H9 (cell line): ENCODE results near the gene NPTX1. TPM values are rescaled to one million over a fixed set of nuclear protein-coding genes. Genes with fewer than 3 reads are reported as not detected.

Experiments
- DNase-seq: peaks from one replicate; pipeline ENCODE4 v3.0.0-alpha.2; 2017
- H2AFZ ChIP-seq: one replicate; pipeline ENCODE4 v1.6.1; 2013; ENCODE audit warnings: mild to moderate bottlenecking, low read length, control low read depth, moderate library complexity
- H2AK5ac ChIP-seq: 2 replicates; pipeline ENCODE4 v1.6.1; 2013; ENCODE audit warnings: low read length, control low read depth, mixed read lengths; ENCODE audit not compliant: insufficient read length
- H2BK120ac ChIP-seq: one replicate; pipeline ENCODE4 v1.6.1; 2013; ENCODE audit warnings: low read depth, mild to moderate bottlenecking, low read length, control low read depth, inconsistent platforms; ENCODE audit not compliant: poor library complexity, severe bottlenecking
- H2BK12ac ChIP-seq: 2 replicates; pipeline ENCODE4 v1.6.1; 2013; ENCODE audit warnings: low read length, control low read depth, mixed read lengths, low read depth; ENCODE audit not compliant: insufficient read length
- H2BK15ac ChIP-seq: 2 replicates; pipeline ENCODE4 v1.6.1; 2013; ENCODE audit warnings: low read depth, low read length, control low read depth
- H2BK20ac ChIP-seq: one replicate; pipeline ENCODE4 v1.6.1; 2013; ENCODE audit warnings: low read depth, mild to moderate bottlenecking, low read length, control low read depth, inconsistent platforms; ENCODE audit not compliant: poor library complexity, severe bottlenecking
- H2BK5ac ChIP-seq: 2 replicates; pipeline ENCODE4 v1.6.1; 2013; ENCODE audit warnings: low read length, control low read depth, mixed read lengths; ENCODE audit not compliant: insufficient read length
- H3K14ac ChIP-seq: 2 replicates; pipeline ENCODE4 v1.6.1; 2013; ENCODE audit warnings: low read length, control low read depth; ENCODE audit not compliant: insufficient read depth
- H3K18ac ChIP-seq: 2 replicates; pipeline ENCODE4 v1.6.1; 2013; ENCODE audit warnings: low read depth, mild to moderate bottlenecking, mixed read lengths, low read length, control low read depth; ENCODE audit not compliant: insufficient read length
- H3K23ac ChIP-seq: 2 replicates; pipeline ENCODE4 v1.6.1; 2013; ENCODE audit warnings: low read length, control low read depth, mixed read lengths, low read depth; ENCODE audit not compliant: insufficient read length
- H3K23me2 ChIP-seq: 2 replicates; pipeline ENCODE4 v1.6.1; 2013; ENCODE audit warnings: low read depth, mild to moderate bottlenecking, mixed read lengths, low read length, control low read depth; ENCODE audit not compliant: insufficient read length, poor library complexity, severe bottlenecking
- H3K27ac ChIP-seq: 2 replicates; pipeline ENCODE4 v1.5.1; 2013; ENCODE audit warnings: low read length, control low read depth, mixed read lengths, low read depth; ENCODE audit not compliant: insufficient read length
- H3K27me3 ChIP-seq: 2 replicates; pipeline ENCODE4 v1.6.1; 2013; ENCODE audit warnings: low read length, control low read depth, inconsistent platforms; ENCODE audit not compliant: insufficient read depth
- H3K4ac ChIP-seq: 2 replicates; pipeline ENCODE4 v1.6.1; 2013; ENCODE audit warnings: low read depth, mild to moderate bottlenecking, control low read depth, inconsistent platforms, low read length, moderate library complexity
- H3K4me1 ChIP-seq: 2 replicates; pipeline ENCODE4 v1.6.1; 2013; ENCODE audit warnings: low read length, control low read depth, inconsistent platforms; ENCODE audit not compliant: insufficient read depth
- H3K4me2 ChIP-seq: 2 replicates; pipeline ENCODE4 v1.6.1; 2013; ENCODE audit warnings: low read length, control low read depth, mixed read lengths; ENCODE audit not compliant: insufficient read length, insufficient read depth
- H3K56ac ChIP-seq: 2 replicates; pipeline ENCODE4 v1.6.1; 2013; ENCODE audit warnings: low read depth, mild to moderate bottlenecking, mixed read lengths, low read length, control low read depth; ENCODE audit not compliant: insufficient read length
- H3K79me1 ChIP-seq: 2 replicates; pipeline ENCODE4 v1.6.1; 2013; ENCODE audit warnings: low read depth, mild to moderate bottlenecking, moderate library complexity, low read length, control low read depth, inconsistent platforms; ENCODE audit not compliant: insufficient read depth, poor library complexity, severe bottlenecking
- H3K79me2 ChIP-seq: 2 replicates; pipeline ENCODE4 v1.6.1; 2013; ENCODE audit warnings: low read length, control low read depth, inconsistent platforms; ENCODE audit not compliant: insufficient read depth
- H3K9ac ChIP-seq: 2 replicates; pipeline ENCODE4 v1.6.1; 2013; ENCODE audit warnings: low read length, control low read depth, mixed read lengths; ENCODE audit not compliant: insufficient read length; ENCODE audit errors: extremely low read depth
- H3K9me3 ChIP-seq: one replicate; pipeline ENCODE4 v1.6.1; 2013; ENCODE audit warnings: low read depth, low read length, inconsistent platforms; ENCODE audit not compliant: control insufficient read depth
- H3T11ph ChIP-seq: one replicate; pipeline ENCODE4 v1.6.1; 2013; ENCODE audit warnings: mild to moderate bottlenecking, low read length, control low read depth, inconsistent platforms
- H4K20me1 ChIP-seq: one replicate; pipeline ENCODE4 v1.6.1; 2013; ENCODE audit not compliant: control insufficient read depth, insufficient read length, insufficient read depth
- H4K5ac ChIP-seq: 2 replicates; pipeline ENCODE4 v1.6.1; 2013; ENCODE audit warnings: low read depth, mild to moderate bottlenecking, mixed read lengths, low read length, control low read depth; ENCODE audit not compliant: insufficient read length
- H4K8ac ChIP-seq: replicated peaks from 2 replicates; pipeline ENCODE4 v1.6.1; 2013; ENCODE audit warnings: low read length, control low read depth, mixed read lengths, low read depth; ENCODE audit not compliant: insufficient read length
- H4K91ac ChIP-seq: 2 replicates; pipeline ENCODE4 v1.6.1; 2013; ENCODE audit warnings: low read depth, mild to moderate bottlenecking, moderate library complexity, mixed read lengths, low read length, control low read depth; ENCODE audit not compliant: insufficient read length
- H3K27ac Mint-ChIP-seq, 3 experiments: 2 replicates in 2 of 3; 3 replicates in 1 of 3; pipeline ENCODE4 v1.8.0; 2020 to 2021; ENCODE audit warnings: mixed read lengths in 3 of 3, mild to moderate bottlenecking in 1 of 3, moderate library complexity in 1 of 3
- H3K27me3 Mint-ChIP-seq: 2 replicates; pipeline ENCODE4 v1.8.0; 2021; ENCODE audit warnings: low read depth, mild to moderate bottlenecking, moderate library complexity, mixed read lengths
- H3K36me3 Mint-ChIP-seq, 3 experiments: 2 replicates in 2 of 3; 3 replicates in 1 of 3; pipeline ENCODE4 v1.8.0; 2020 to 2021; ENCODE audit warnings: low read depth in 3 of 3, mixed read lengths in 3 of 3; ENCODE audit not compliant: insufficient read depth in 1 of 3
- H3K4me1 Mint-ChIP-seq, 2 experiments: 2 replicates each; pipeline ENCODE4 v1.8.0; 2020; ENCODE audit warnings: mixed read lengths in 2 of 2
- H3K4me3 Mint-ChIP-seq, 2 experiments: 2 replicates in 1 of 2; 3 replicates in 1 of 2; pipeline ENCODE4 v1.8.0; 2020 to 2021; ENCODE audit warnings: mild to moderate bottlenecking in 2 of 2, mixed read lengths in 2 of 2, moderate library complexity in 1 of 2
- H3K9me3 Mint-ChIP-seq, 2 experiments: 2 replicates in 1 of 2; 3 replicates in 1 of 2; pipeline ENCODE4 v1.8.0; 2020; ENCODE audit warnings: mild to moderate bottlenecking in 2 of 2, mixed read lengths in 2 of 2, moderate library complexity in 1 of 2
- WGBS: extraction: QIAGEN DNeasy Blood & Tissue Kit; methylation state at CpG from one replicate; pipeline ENCODE4 v1.1.7; 2013; ENCODE audit warnings: missing lambda C conversion rate, low lambda C conversion rate, mixed read lengths; ENCODE audit not compliant: insufficient read length; ENCODE audit errors: extremely low coverage; 5-methylcytosine and 5-hydroxymethylcytosine counted together
- total RNA-seq: library from RNA; stranded (reverse); gene quantifications from 2 replicates; pipeline ENCODE4 v1.2.1, GENCODE V29; 2021
- TF ChIP-seq, protein P1 (sequence below): fragments of 200-600 bp; sonication (generic); conservative IDR thresholded peaks from 3 replicates; pipeline ENCODE4 v1.8.0; 2021; ENCODE audit warnings: antibody characterized with exemption, mild to moderate bottlenecking

Gene NPTX1
- total RNA-seq, 1 experiment from 2014 or later = 20.5 TPM

DNA sequence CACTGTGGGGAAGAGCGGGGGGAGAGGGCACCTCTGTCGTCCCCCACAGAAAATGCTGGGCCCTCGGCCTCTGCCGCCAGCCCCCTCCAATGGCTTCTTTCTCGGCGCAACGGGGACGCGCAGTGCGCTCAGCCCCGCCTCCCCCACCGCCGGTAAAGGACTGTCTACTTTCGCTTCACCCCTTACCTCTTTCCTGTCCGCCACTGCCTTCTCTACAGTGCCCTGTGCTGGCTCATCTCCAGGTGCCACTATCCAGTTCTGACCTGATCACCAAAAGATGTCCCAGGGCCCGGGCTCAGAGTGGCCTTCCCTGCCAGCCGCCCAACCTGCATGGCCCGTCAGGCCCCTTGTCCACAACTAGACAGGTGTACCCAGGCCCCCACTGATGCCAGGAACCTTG, 54.1 kb downstream of the NPTX1 start:
- no peak overlapping the region for H2AK5ac ChIP-seq
- no peak overlapping the region for H3K27ac ChIP-seq
- no peak overlapping the region for H3K9ac ChIP-seq
- no peak overlapping the region for H3T11ph ChIP-seq
- no peak overlapping the region for H4K91ac ChIP-seq
- no peak overlapping the region for H2AFZ ChIP-seq
- WGBS = no CpG with 5 or more reads among the region's 18 CpGs
- peaks cover 2% of the 10 kb centered on the region for H3K27me3 Mint-ChIP-seq
- no peak overlapping the region for H4K8ac ChIP-seq
- no peak for DNase-seq
- H3K79me1 ChIP-seq = no peaks in the 10 kb centered on the region
- no peaks in the 10 kb centered on the region for H4K20me1 ChIP-seq
- no peaks in the 10 kb centered on the region for H3K27me3 ChIP-seq
- no peaks in the 10 kb centered on the region for H3K23me2 ChIP-seq
- H3K4me2 ChIP-seq = no peak overlapping the region
- TF ChIP-seq, protein P1, sequence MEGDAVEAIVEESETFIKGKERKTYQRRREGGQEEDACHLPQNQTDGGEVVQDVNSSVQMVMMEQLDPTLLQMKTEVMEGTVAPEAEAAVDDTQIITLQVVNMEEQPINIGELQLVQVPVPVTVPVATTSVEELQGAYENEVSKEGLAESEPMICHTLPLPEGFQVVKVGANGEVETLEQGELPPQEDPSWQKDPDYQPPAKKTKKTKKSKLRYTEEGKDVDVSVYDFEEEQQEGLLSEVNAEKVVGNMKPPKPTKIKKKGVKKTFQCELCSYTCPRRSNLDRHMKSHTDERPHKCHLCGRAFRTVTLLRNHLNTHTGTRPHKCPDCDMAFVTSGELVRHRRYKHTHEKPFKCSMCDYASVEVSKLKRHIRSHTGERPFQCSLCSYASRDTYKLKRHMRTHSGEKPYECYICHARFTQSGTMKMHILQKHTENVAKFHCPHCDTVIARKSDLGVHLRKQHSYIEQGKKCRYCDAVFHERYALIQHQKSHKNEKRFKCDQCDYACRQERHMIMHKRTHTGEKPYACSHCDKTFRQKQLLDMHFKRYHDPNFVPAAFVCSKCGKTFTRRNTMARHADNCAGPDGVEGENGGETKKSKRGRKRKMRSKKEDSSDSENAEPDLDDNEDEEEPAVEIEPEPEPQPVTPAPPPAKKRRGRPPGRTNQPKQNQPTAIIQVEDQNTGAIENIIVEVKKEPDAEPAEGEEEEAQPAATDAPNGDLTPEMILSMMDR = no peak
- H2BK20ac ChIP-seq = no peak overlapping the region
- H3K4ac ChIP-seq = no peak overlapping the region
- H3K4me1 Mint-ChIP-seq = peaks cover 3 to 7% of the 10 kb centered on the region in 2 experiments
- peaks cover 2 to 9% (median 9%) of the 10 kb centered on the region in 3 experiments; a peak in 3 of 7 replicates for H3K36me3 Mint-ChIP-seq
- no peak overlapping the region for H3K14ac ChIP-seq
- no peaks in the 10 kb centered on the region for H3K4me1 ChIP-seq
- H2BK12ac ChIP-seq = no peak overlapping the region
- H3K9me3 ChIP-seq = no peaks in the 10 kb centered on the region
- H3K18ac ChIP-seq = no peak overlapping the region
- no peak overlapping the region for H3K4me3 Mint-ChIP-seq
- H3K27ac Mint-ChIP-seq = peak overlapping the region in 1 of 3 experiments; percentile 79; a peak in 1 of 7 replicates
- no peaks in the 10 kb centered on the region for H3K79me2 ChIP-seq
- no peak overlapping the region for H4K5ac ChIP-seq
- no peaks in the 10 kb centered on the region for H3K9me3 Mint-ChIP-seq
- H2BK15ac ChIP-seq = no peak overlapping the region
- no peak overlapping the region for H2BK5ac ChIP-seq
- H3K23ac ChIP-seq = no peak overlapping the region
- H3K56ac ChIP-seq = no peak overlapping the region
- no peak overlapping the region for H2BK120ac ChIP-seq
